Measurements from ENCODE around the gene LCT. TPM values are rescaled to one million over a fixed set of nuclear protein-coding genes. Genes with fewer than 3 reads are reported as not detected.

LCT gene
- total and polyA plus RNA-seq, 8 donors: 0.58 to 12.3 TPM; not detected in 6

DNA sequence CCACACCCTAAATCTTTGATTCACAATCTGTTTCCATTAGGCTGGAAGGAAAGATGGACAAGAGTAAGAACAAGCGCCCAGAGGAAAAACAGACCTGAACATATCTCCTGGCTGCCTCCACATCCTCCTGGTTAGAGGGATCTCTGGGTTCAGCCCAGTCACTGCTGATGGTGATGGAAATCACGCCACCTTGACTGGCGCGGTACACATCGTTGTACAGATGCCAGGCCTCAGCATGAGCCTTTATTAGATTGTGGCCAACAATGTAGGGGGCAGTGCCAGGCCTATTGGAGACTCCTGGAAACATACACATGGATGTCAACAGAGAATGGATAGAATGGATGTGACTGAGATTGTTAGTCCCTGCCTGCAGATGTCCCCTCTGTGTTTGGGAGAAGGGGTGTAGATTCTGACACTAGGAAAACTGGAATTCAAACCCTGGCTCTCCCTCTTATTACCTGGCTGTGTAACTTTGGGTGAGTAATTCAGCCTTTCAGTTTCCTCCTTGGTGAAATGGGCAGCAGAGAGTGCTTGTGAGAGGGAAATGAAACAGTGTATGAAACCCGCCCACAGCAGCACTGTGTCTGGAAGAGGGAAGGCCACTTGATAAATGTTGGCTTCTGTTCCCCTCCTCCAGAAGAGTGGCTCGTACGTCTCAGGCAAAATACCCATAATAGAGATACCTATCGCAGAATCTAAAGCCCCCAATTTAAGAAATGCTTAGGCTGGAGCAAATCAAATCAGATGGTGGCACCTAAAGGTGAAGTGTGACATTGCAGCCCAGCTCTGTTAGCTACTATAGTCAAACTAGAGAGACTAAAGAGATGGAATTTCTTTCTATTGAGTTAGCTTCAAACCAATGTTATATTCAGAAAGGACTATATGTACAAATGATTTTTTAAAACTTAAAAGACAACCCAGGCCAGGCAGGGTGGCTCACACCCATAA lies 36.2 kb downstream of the LCT start:
- H3K36me3 ChIP-seq: no peaks in the 10 kb centered on the region
- no peak overlapping the region for H3K27ac ChIP-seq
- no peak for DNase-seq
- H3K9me3 ChIP-seq: peaks cover 0 to 18% (median 9%) of the 10 kb centered on the region in 4 donors
- H3K4me1 ChIP-seq: peaks cover 0 to 7% (median 5%) of the 10 kb centered on the region in 4 donors
- TF ChIP-seq POLR2A (IDR thresholded peaks at IDR 0.05): no peak
- TF ChIP-seq EP300 (IDR thresholded peaks at IDR 0.05): no peak
- TF ChIP-seq, protein P1, sequence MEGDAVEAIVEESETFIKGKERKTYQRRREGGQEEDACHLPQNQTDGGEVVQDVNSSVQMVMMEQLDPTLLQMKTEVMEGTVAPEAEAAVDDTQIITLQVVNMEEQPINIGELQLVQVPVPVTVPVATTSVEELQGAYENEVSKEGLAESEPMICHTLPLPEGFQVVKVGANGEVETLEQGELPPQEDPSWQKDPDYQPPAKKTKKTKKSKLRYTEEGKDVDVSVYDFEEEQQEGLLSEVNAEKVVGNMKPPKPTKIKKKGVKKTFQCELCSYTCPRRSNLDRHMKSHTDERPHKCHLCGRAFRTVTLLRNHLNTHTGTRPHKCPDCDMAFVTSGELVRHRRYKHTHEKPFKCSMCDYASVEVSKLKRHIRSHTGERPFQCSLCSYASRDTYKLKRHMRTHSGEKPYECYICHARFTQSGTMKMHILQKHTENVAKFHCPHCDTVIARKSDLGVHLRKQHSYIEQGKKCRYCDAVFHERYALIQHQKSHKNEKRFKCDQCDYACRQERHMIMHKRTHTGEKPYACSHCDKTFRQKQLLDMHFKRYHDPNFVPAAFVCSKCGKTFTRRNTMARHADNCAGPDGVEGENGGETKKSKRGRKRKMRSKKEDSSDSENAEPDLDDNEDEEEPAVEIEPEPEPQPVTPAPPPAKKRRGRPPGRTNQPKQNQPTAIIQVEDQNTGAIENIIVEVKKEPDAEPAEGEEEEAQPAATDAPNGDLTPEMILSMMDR (IDR thresholded peaks at IDR 0.05): no peak
- no peak for TF ChIP-seq POLR2AphosphoS5 (IDR thresholded peaks at IDR 0.05)
- no peak overlapping the region for H3K4me3 ChIP-seq
- H3K27me3 ChIP-seq: no peaks in the 10 kb centered on the region
- WGBS, 5 donors: 85 to 92% (median 88%) methylated on average over 9 of the region's 9 CpGs
- intact Hi-C loops (cut with DNase I; ENCODE audit: low total_unique reads): no loop called here

DNA sequence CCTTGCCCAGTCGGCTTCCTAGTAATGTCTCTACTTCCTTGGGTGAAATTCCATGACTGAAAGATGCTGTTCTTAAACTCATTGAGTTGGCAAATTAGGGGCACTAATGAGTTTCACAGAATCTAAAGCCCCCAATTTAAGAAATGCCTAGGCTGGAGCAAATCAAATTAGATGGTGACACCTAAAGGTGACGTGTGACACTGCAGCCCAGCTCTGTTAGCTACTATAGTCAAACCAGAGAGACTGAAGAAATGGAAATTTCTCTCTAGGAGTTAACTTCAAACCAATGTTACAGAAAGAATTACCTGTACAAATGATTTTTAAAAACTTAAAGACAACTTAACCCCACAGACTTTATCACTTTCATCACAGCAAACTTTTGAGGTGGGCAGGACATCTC lies 37.2 kb downstream of the LCT start:
- Histone ChIP-seq H3K27me3 (no peaks in the 10 kb centered on the region), H3K4me1 (peaks cover 0 to 7% (median 5%) of the 10 kb centered on the region in 4 donors), H3K4me3 (no peak overlapping the region), H3K36me3 (no peaks in the 10 kb centered on the region), H3K27ac (no peak overlapping the region), H3K9me3 (peaks cover 0 to 18% (median 9%) of the 10 kb centered on the region in 4 donors)
- TF ChIP-seq, protein P1 (IDR thresholded peaks at IDR 0.05): no peak
- TF ChIP-seq POLR2A (IDR thresholded peaks at IDR 0.05) (no peak), EP300 (IDR thresholded peaks at IDR 0.05) (no peak), POLR2AphosphoS5 (IDR thresholded peaks at IDR 0.05) (no peak)
- no peak for DNase-seq
- intact Hi-C loops (cut with DNase I; ENCODE audit: low total_unique reads): no loop called here
- WGBS, 5 donors: 35 to 70% (median 49%) methylated on average over 2 of the region's 2 CpGs

DNA sequence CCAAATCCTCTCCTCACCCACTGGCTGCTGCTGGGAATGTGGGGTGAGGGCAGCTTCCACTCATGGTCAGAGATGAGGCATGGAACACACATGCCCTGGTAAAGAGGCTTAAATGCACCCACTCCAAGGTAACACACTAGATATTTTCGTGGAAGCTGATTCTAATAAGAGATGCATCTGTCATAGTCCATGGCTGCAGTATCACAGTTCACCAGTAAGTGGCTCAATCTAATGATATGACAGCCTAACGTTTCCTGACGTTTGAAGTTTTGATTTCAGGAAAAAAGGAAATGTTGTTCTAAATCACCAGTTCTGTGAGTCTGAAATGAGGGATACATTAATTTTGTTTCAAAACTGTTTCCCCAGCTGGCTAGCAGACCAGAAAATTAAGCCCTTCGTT lies 38.2 kb downstream of the LCT start:
- WGBS, 5 donors: 31 to 51% (median 47%) methylated on average over 4 of the region's 4 CpGs
- no peak for DNase-seq
- intact Hi-C loops (cut with DNase I; ENCODE audit: low total_unique reads): no loop called here

DNA sequence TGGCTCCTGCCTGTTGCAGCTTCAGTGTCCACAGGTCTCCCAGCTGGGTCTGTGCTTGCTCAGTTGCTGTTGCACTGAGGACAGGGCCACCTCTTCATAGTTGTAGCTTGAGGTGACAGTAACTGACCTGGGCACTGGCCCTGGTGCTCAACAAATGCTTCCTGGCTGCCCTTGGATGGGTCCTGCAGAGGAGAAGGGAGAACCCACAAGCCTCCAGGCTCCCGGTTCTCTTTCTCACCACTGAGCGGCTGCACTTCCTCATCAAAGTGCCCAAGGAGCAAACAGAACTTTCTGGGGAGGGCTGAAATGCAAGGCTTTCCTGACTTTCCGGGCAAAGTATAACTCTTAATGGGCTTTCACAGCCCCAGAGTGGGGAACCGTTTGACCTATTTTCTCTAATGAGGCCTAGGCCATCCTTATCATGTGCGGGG lies 38.7 kb downstream of the LCT start:
- DNase-seq: no peak
- Histone ChIP-seq H3K4me3 (no peak overlapping the region), H3K4me1 (peaks cover 0 to 6% (median 2%) of the 10 kb centered on the region in 4 donors), H3K9me3 (peaks cover 0 to 18% (median 9%) of the 10 kb centered on the region in 4 donors), H3K27ac (no peak overlapping the region), H3K36me3 (no peaks in the 10 kb centered on the region), H3K27me3 (no peaks in the 10 kb centered on the region)
- TF ChIP-seq POLR2AphosphoS5 (IDR thresholded peaks at IDR 0.05) (no peak), EP300 (IDR thresholded peaks at IDR 0.05) (no peak), POLR2A (IDR thresholded peaks at IDR 0.05) (no peak)
- TF ChIP-seq, protein P1 (IDR thresholded peaks at IDR 0.05): no peak
- WGBS, 5 donors: 66 to 78% (median 70%) methylated on average over 5 of the region's 5 CpGs
- intact Hi-C loops (cut with DNase I; ENCODE audit: low total_unique reads): no loop called here

More for the DNA sequence above, 38.2 kb downstream of the LCT start:
- no peak overlapping the region for H3K4me3 ChIP-seq
- peaks cover 0 to 7% (median 5%) of the 10 kb centered on the region in 4 donors for H3K4me1 ChIP-seq
- peaks cover 0 to 18% (median 9%) of the 10 kb centered on the region in 4 donors for H3K9me3 ChIP-seq
- H3K36me3 ChIP-seq: no peaks in the 10 kb centered on the region
- TF ChIP-seq POLR2A (IDR thresholded peaks at IDR 0.05): no peak
- no peak for TF ChIP-seq EP300 (IDR thresholded peaks at IDR 0.05)
- no peak overlapping the region for H3K27ac ChIP-seq
- no peaks in the 10 kb centered on the region for H3K27me3 ChIP-seq

Measured in stomach (tissue), 9 donors.